Measurements from ENCODE around the gene STARD10.

STARD10 gene

DNA sequence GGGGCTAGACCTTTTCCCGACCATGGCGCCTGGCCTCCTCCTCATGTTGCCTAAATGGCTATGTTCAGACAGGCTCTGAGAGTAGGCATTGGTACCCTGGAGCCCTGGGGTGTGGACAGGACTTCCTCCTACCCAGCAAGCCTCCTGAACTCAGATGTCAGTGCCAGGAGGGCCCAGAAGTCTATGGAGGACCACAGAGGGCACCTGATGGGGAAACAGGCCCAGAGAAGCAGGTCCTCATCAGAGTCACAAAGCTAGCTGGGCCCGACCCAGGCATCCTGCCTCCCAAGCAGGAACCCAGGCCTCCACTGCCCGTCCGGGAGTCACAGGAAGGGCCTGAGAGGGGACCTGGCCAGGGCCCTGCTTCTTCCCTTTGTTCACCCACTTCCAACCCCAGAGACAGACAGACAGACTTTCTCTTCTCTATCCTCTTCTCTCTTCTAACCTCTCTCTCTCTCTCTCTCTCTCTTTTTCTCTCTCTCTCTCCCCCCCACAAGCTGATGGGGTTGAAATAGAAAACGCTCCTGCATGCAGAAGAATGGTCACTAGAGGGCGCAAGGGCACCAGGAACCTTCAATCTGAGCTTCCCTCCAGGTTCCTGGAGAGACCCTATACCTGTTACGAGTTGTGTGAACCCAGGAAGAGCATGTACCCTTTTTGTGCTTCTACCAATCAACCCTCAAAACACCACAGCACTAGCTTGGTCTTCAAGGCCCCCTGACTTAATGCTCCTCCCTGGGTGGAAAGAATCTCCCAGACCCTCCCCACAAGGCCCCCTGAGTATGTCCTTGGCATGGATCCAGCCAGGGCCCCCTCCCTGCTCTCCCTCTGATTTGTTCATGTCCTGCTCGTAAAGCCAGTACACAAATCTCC lies 68.8 kb downstream of the STARD10 start:
- Histone ChIP-seq H3K27ac (peak overlapping the region in 10 of 11 experiments; percentile 39 to 90 (median 72); a peak in 20 of 22 replicates), H3K4me3 (no peak overlapping the region), H3K36me3 (peaks cover 0 to 83% (median 34%) of the 10 kb centered on the region in 11 experiments; a peak in 16 of 22 replicates), H3K27me3 (no peaks in the 10 kb centered on the region), H3K9me3 (replicated peaks in 1 of 11) (no peaks in the 10 kb centered on the region), H3K4me2 (peak overlapping the region; percentile 11 to 100 (median 68); a peak in 20 of 22 replicates), H3K4me1 (peaks cover 54 to 90% (median 80%) of the 10 kb centered on the region in 10 experiments), H4K20me1 (peaks cover 12 to 96% (median 22%) of the 10 kb centered on the region in 11 experiments; a peak in 21 of 22 replicates), H3K9ac (peak overlapping the region; percentile 39 to 89 (median 57); a peak in 18 of 22 replicates)
- TF ChIP-seq Cebpa-rat (IDR thresholded peaks at IDR 0.05) = no peak

DNA sequence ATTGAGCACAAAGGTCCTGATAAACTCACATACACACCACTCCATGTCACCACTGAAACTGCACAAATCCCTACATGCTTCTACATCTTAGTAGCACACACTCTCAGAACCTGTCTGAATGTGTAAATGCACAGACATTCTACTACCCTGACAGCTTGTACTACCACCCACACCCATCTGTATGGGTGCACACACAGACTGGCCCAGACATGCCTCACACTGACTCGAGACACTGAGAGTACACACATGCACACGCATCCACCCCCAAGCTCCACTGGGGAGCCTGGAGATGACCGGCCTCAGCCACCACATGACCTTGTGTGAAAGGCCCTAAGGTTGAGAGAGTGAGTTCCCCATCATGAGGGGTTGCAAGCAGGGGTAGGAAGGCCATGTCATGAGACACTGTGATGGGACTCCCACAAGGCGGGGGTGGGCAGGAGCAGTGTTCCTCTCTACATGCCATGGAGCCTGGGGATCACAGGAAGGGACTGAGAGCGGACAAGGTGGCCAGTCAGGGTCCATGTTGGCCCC lies 69.8 kb downstream of the STARD10 start:
- H3K27ac ChIP-seq = peak overlapping the region in 10 of 11 experiments; percentile 39 to 90 (median 78); a peak in 18 of 22 replicates
- H4K20me1 ChIP-seq = peaks cover 22 to 96% (median 32%) of the 10 kb centered on the region in 11 experiments
- H3K4me3 ChIP-seq = no peak overlapping the region
- TF ChIP-seq Cebpa-rat (IDR thresholded peaks at IDR 0.05) = no peak
- H3K4me1 ChIP-seq = peaks cover 56 to 92% (median 82%) of the 10 kb centered on the region in 10 experiments
- H3K9ac ChIP-seq = peak overlapping the region; percentile 16 to 89 (median 57); a peak in 18 of 22 replicates
- peaks cover 0 to 81% (median 36%) of the 10 kb centered on the region in 11 experiments; a peak in 16 of 22 replicates for H3K36me3 ChIP-seq
- no peaks in the 10 kb centered on the region for H3K9me3 ChIP-seq (replicated peaks in 1 of 11)
- H3K27me3 ChIP-seq = no peaks in the 10 kb centered on the region
- peak overlapping the region in 5 of 11 experiments; percentile 92 to 100 (median 98); a peak in 11 of 22 replicates for H3K4me2 ChIP-seq

DNA sequence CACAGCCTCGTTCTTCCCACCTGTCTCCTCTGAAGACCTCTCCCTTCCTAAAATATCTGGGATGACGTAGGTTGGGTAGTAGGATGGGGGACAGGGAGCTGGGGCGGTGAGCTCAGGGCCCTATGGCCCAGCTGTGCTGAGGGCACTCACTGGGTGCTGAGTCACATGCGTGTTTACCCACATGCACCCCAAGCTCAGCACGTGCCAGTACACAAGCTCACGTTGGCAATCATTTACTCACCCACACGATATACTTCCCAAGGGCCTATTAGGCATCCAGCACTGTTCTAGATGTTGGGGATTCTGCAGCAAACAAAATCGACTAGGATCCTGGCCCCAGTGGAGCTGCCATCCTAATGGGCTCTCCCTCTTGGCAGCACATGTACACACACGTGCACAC lies 70.3 kb downstream of the STARD10 start:
- no peak for TF ChIP-seq Cebpa-rat (IDR thresholded peaks at IDR 0.05)
- H3K9me3 ChIP-seq (replicated peaks in 1 of 11) = no peaks in the 10 kb centered on the region
- peak overlapping the region in 10 of 11 experiments; percentile 26 to 92 (median 88); a peak in 14 of 22 replicates for H3K27ac ChIP-seq
- H3K9ac ChIP-seq = peak overlapping the region in 10 of 11 experiments; percentile 11 to 89 (median 77); a peak in 14 of 22 replicates
- H3K4me3 ChIP-seq = no peak overlapping the region
- H4K20me1 ChIP-seq = peaks cover 28 to 96% (median 37%) of the 10 kb centered on the region in 11 experiments
- H3K36me3 ChIP-seq = peaks cover 5 to 81% (median 42%) of the 10 kb centered on the region in 11 experiments; a peak in 18 of 22 replicates
- no peaks in the 10 kb centered on the region for H3K27me3 ChIP-seq
- H3K4me1 ChIP-seq = peaks cover 61 to 92% (median 84%) of the 10 kb centered on the region in 10 experiments
- H3K4me2 ChIP-seq = peak overlapping the region in 9 of 11 experiments; percentile 92 to 100 (median 100); a peak in 16 of 22 replicates

DNA sequence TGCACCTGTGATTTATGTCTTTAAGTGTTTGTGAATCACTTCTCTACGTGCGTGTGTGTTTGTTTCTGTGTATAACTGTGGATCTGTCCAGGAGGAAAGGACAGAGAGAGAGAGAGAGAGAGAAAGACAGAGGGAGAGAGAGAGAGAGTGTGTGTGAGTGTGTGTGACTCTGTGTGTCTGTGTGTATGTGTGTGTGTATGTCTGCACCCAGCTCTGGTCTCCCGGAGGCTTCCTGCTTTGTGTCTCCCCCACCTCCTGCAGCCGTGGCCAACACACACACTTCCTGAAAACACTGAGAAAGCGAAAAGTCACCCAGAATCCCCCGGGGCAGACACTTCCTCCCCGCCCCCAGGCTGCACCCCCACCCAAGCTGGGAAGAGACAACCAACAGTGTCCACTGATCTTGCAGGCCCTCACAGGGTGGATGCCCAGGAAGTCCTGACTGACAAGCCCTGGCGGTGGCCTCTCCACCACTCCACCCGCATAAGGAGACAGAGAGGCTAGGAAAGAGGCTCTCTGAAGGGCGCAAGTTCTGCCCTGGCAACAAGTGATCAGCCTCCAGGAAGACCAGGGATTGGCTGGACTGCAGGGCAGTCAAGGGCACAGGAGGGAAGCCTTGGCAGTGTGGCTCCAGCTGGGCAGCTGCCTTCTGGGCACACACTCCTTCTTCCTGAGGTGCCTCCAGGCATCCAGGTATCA lies 71.6 kb downstream of the STARD10 start:
- Histone ChIP-seq H3K36me3 (peaks cover 9 to 85% (median 54%) of the 10 kb centered on the region in 11 experiments), H3K9ac (peak overlapping the region; percentile 84 to 89 (median 88)), H3K27ac (peak overlapping the region; percentile 78 to 92 (median 88)), H3K27me3 (no peaks in the 10 kb centered on the region), H3K4me1 (peaks cover 64 to 92% (median 83%) of the 10 kb centered on the region in 10 experiments), H3K4me2 (peak overlapping the region; percentile 93 to 100 (median 100)), H4K20me1 (peaks cover 40 to 96% (median 47%) of the 10 kb centered on the region in 11 experiments), H3K4me3 (peak overlapping the region; percentile 73 to 85 (median 74)), H3K9me3 (replicated peaks in 1 of 11) (no peaks in the 10 kb centered on the region)
- no peak for TF ChIP-seq Cebpa-rat (IDR thresholded peaks at IDR 0.05)

DNA sequence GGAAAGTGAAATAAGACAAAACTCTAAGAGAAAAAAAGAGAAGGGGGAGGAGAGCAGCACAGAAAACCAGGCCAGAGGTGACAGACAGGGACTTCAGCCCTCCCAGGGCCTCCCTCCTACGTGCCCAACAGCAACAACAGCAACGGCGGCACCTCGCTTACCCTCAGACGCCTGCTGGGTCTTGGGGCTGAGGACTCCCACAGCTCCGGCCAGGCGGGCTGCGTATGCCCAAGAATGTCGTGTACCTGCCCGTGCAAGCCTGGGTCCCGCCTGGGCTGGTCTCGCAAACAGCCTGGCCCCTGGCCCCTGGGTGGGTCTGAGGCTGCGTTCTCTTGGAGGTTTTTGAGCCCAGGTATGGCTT lies 72.2 kb downstream of the STARD10 start:
- H3K27ac ChIP-seq = peak overlapping the region; percentile 78 to 92 (median 88)
- no peaks in the 10 kb centered on the region for H3K9me3 ChIP-seq (replicated peaks in 1 of 11)
- H3K9ac ChIP-seq = peak overlapping the region; percentile 84 to 89 (median 88)
- H3K4me1 ChIP-seq = peaks cover 64 to 93% (median 84%) of the 10 kb centered on the region in 10 experiments
- peak overlapping the region; percentile 93 to 100 (median 100) for H3K4me2 ChIP-seq
- H3K27me3 ChIP-seq = no peaks in the 10 kb centered on the region
- peaks cover 44 to 96% (median 52%) of the 10 kb centered on the region in 11 experiments for H4K20me1 ChIP-seq
- H3K36me3 ChIP-seq = peaks cover 14 to 86% (median 55%) of the 10 kb centered on the region in 11 experiments
- TF ChIP-seq Cebpa-rat (IDR thresholded peaks at IDR 0.05) = no peak
- peak overlapping the region; percentile 73 to 85 (median 74) for H3K4me3 ChIP-seq

DNA sequence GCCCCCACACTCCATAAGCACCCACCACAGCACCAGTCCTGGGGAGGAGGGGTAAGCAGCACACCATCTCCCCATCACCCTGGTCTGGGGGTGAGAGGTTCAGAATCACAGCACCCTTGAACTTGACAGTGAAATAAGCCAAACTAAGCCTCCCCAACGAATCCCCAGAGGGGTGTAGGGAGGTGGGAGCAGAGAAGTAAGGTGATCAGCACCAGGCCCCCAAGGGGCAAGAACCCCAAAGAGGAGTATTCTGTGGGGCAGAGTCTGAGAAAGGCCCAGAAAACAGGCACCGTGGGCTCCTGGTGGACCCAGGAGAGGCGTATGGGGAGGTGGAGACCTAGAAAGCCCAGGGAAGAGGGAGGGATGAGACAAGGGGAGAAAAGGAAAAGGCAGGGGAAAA lies 72.6 kb downstream of the STARD10 start:
- peak overlapping the region; percentile 78 to 92 (median 88) for H3K27ac ChIP-seq
- H3K4me3 ChIP-seq = peak overlapping the region; percentile 73 to 85 (median 74)
- no peaks in the 10 kb centered on the region for H3K9me3 ChIP-seq (replicated peaks in 1 of 11)
- H3K4me2 ChIP-seq = peak overlapping the region; percentile 93 to 100 (median 100)
- no peak for TF ChIP-seq Cebpa-rat (IDR thresholded peaks at IDR 0.05)
- H3K27me3 ChIP-seq = no peaks in the 10 kb centered on the region
- H3K4me1 ChIP-seq = peaks cover 68 to 95% (median 86%) of the 10 kb centered on the region in 10 experiments
- peaks cover 18 to 87% (median 57%) of the 10 kb centered on the region in 11 experiments for H3K36me3 ChIP-seq
- H3K9ac ChIP-seq = peak overlapping the region; percentile 84 to 89 (median 88)
- H4K20me1 ChIP-seq = peaks cover 48 to 96% (median 56%) of the 10 kb centered on the region in 11 experiments

DNA sequence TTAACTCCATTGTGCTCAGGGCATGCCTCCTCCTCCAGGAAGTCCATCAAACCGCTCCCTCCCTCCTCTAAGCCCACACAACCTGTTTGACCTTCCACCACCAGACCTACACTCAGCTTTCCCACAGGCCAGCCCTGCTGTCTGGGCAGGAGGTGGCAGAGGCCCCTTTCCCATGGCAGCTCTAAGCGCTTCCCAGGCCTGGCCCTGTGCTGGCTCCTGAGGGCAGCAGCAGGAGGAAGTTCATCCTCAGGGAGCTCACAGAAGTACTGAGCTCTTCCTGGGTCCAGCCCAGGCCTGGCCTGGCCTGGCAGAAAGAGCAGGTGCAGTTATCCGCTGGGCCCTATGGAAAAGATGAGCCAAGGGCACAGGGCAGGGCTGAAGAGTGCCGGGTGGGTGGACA lies 73.1 kb downstream of the STARD10 start:
- Histone ChIP-seq H3K27me3 (no peaks in the 10 kb centered on the region), H3K9me3 (replicated peaks in 1 of 11) (no peaks in the 10 kb centered on the region), H4K20me1 (peaks cover 53 to 96% (median 61%) of the 10 kb centered on the region in 11 experiments), H3K4me1 (peaks cover 70 to 95% (median 88%) of the 10 kb centered on the region in 10 experiments), H3K27ac (peak overlapping the region; percentile 78 to 92 (median 88)), H3K4me2 (peak overlapping the region; percentile 93 to 100 (median 100)), H3K36me3 (peaks cover 18 to 87% (median 56%) of the 10 kb centered on the region in 11 experiments), H3K4me3 (peak overlapping the region; percentile 73 to 85 (median 74)), H3K9ac (peak overlapping the region; percentile 84 to 89 (median 88))
- no peak for TF ChIP-seq Cebpa-rat (IDR thresholded peaks at IDR 0.05)

DNA sequence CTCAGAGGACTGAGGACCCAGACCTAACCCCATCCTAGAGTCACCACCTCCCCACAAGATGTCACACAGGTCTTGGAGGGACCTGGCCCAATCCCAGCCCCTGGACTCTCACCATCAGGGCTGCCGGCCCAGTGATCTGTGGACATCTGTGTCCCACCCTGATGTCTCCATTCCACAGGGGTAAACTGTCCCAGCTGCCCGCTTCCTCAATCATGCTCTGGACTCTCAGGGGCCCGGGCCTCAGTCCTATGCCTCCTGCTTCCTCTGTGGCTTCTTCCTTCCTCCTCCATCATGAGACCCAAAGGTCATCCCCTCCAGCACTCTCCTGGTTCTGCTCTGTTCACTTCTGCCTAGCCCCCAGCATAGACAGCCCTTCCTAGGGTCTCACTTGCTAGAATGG lies 73.8 kb downstream of the STARD10 start:
- H3K4me2 ChIP-seq = peak overlapping the region; percentile 93 to 100 (median 100)
- peak overlapping the region; percentile 84 to 89 (median 88) for H3K9ac ChIP-seq
- peaks cover 60 to 96% (median 68%) of the 10 kb centered on the region in 11 experiments for H4K20me1 ChIP-seq
- no peak for TF ChIP-seq Cebpa-rat (IDR thresholded peaks at IDR 0.05)
- H3K4me3 ChIP-seq = peak overlapping the region; percentile 73 to 85 (median 74)
- peaks cover 18 to 89% (median 59%) of the 10 kb centered on the region in 11 experiments for H3K36me3 ChIP-seq
- peaks cover 73 to 95% (median 88%) of the 10 kb centered on the region in 10 experiments for H3K4me1 ChIP-seq
- no peaks in the 10 kb centered on the region for H3K27me3 ChIP-seq
- no peaks in the 10 kb centered on the region for H3K9me3 ChIP-seq (replicated peaks in 1 of 11)
- H3K27ac ChIP-seq = peak overlapping the region; percentile 78 to 92 (median 88)
